HG03103 (cell line): ENCODE results near the gene LIN28B.
"Not testable (repeated sequence)": the region's sequence is repeated elsewhere in the genome, so short reads cannot be mapped to it uniquely, and the experiment has no call there.

Experiments used
- ATAC-seq: cut with Tn5 transposase; IDR thresholded peaks from one replicate; pipeline ENCODE4 v1.9.1; 2021; ENCODE audit warnings: low read depth; ENCODE audit not compliant: unreplicated experiment

LIN28B gene

GRCh38 chr6:104955927-104956730, 778 bp upstream of the LIN28B start:
- no peak for ATAC-seq

GRCh38 chr6:104957301-104958177, 632 bp downstream of the LIN28B start:
- no peak for ATAC-seq

GRCh38 chr6:104958178-104959025, 1.5 kb downstream of the LIN28B start:
- no peak for ATAC-seq

- ATAC-seq, result no peak
Observed at GRCh38 chr6:104959026-104959858, 2.3 kb downstream of the LIN28B start.

- no peak for ATAC-seq
Observed at GRCh38 chr6:104969108-104969507, 12.2 kb downstream of the LIN28B start.

- no peak for ATAC-seq
Observed at GRCh38 chr6:104969785-104970581, 13.1 kb downstream of the LIN28B start.

- no peak for ATAC-seq
Observed at GRCh38 chr6:104973404-104973803, 16.5 kb downstream of the LIN28B start.

GRCh38 chr6:104983296-104983695, 26.4 kb downstream of the LIN28B start:
- no peak for ATAC-seq

GRCh38 chr6:104983776-104984175, 26.9 kb downstream of the LIN28B start:
- ATAC-seq, result no peak

- no peak for ATAC-seq
Observed at GRCh38 chr6:104984831-104985230, 27.9 kb downstream of the LIN28B start.

GRCh38 chr6:104985875-104986274, 29.0 kb downstream of the LIN28B start:
- not testable (repeated sequence) for ATAC-seq

- no peak for ATAC-seq
Observed at GRCh38 chr6:104986625-104987024, 29.7 kb downstream of the LIN28B start.

- no peak for ATAC-seq
Observed at GRCh38 chr6:104987218-104987617, 30.3 kb downstream of the LIN28B start.

- ATAC-seq, result no peak
Observed at GRCh38 chr6:104990085-104990484, 33.2 kb downstream of the LIN28B start.

- not testable (repeated sequence) for ATAC-seq
Observed at GRCh38 chr6:104991062-104991461, 34.2 kb downstream of the LIN28B start.

GRCh38 chr6:104993576-104993975, 36.7 kb downstream of the LIN28B start:
- ATAC-seq, result not testable (repeated sequence)

- no peak for ATAC-seq
Observed at GRCh38 chr6:104995989-104996617, 39.2 kb downstream of the LIN28B start.

- no peak for ATAC-seq
Observed at GRCh38 chr6:105001063-105001462, 44.2 kb downstream of the LIN28B start.

GRCh38 chr6:105001906-105002305, 45.0 kb downstream of the LIN28B start:
- no peak for ATAC-seq
